ENCODE measurements around the gene CNIH1. TPM values are rescaled to one million over a fixed set of nuclear protein-coding genes. Genes with fewer than 3 reads are reported as not detected.
"Not testable (repeated sequence)": the region's sequence is repeated elsewhere in the genome, so short reads cannot be mapped to it uniquely, and the experiment has no call there.

CNIH1 gene
- total RNA-seq, 1 donor from 2014 or later = 89.0 TPM

GRCh38 chr14:54447231-54447692 is 6.1 kb upstream of the CNIH1 start:
- Histone ChIP-seq H3K36me3 (no peaks in the 10 kb centered on the region), H3K4me3 (no peak overlapping the region), H3K4me1 (no peaks in the 10 kb centered on the region), H3K27ac (replicated peaks) (no peak overlapping the region), H3K9me3 (replicated peaks) (no peaks in the 10 kb centered on the region), H3K27me3 (ENCODE audit: low read depth) (no peaks in the 10 kb centered on the region)
- no peak for DNase-seq
- no peak for TF ChIP-seq CTCF (IDR thresholded peaks at IDR 0.05; ENCODE audit: borderline replicate concordance)
- intact Hi-C loops (cut with micrococcal nuclease) = no loop called here

- intact Hi-C loops (cut with micrococcal nuclease) = no loop called here
- H3K27ac ChIP-seq (replicated peaks) = no peak overlapping the region
Measured at GRCh38 chr14:54446161-54446693, 5.1 kb upstream of the CNIH1 start.

GRCh38 chr14:54444681-54445080 is 3.5 kb upstream of the CNIH1 start:
- no peak for DNase-seq
- no peak for TF ChIP-seq CTCF (IDR thresholded peaks at IDR 0.05; ENCODE audit: borderline replicate concordance)
- Histone ChIP-seq H3K4me1 (peaks cover 15% of the 10 kb centered on the region), H3K4me3 (no peak overlapping the region), H3K27me3 (ENCODE audit: low read depth) (no peaks in the 10 kb centered on the region), H3K36me3 (no peaks in the 10 kb centered on the region), H3K9me3 (replicated peaks) (no peaks in the 10 kb centered on the region), H3K27ac (replicated peaks) (no peak overlapping the region)
- intact Hi-C loops (cut with micrococcal nuclease) = no loop called here

More at GRCh38 chr14:54446161-54446693, 5.1 kb upstream of the CNIH1 start:
- TF ChIP-seq CTCF (IDR thresholded peaks at IDR 0.05; ENCODE audit: borderline replicate concordance) = no peak
- no peak for DNase-seq
- no peaks in the 10 kb centered on the region for H3K9me3 ChIP-seq (replicated peaks)
- H3K36me3 ChIP-seq = no peaks in the 10 kb centered on the region
- H3K4me1 ChIP-seq = peaks cover 5% of the 10 kb centered on the region
- no peak overlapping the region for H3K4me3 ChIP-seq
- H3K27me3 ChIP-seq (ENCODE audit: low read depth) = no peaks in the 10 kb centered on the region

GRCh38 chr14:54443981-54444380 is 2.8 kb upstream of the CNIH1 start:
- DNase-seq = no peak
- Histone ChIP-seq H3K4me1 (peaks cover 22% of the 10 kb centered on the region), H3K27ac (replicated peaks) (no peak overlapping the region), H3K9me3 (replicated peaks) (no peaks in the 10 kb centered on the region), H3K4me3 (no peak overlapping the region), H3K27me3 (ENCODE audit: low read depth) (no peaks in the 10 kb centered on the region), H3K36me3 (no peaks in the 10 kb centered on the region)
- TF ChIP-seq CTCF (IDR thresholded peaks at IDR 0.05; ENCODE audit: borderline replicate concordance) = no peak
- intact Hi-C loops (cut with micrococcal nuclease) = no loop called here

GRCh38 chr14:54442961-54443360 is 1.8 kb upstream of the CNIH1 start:
- H3K9me3 ChIP-seq (replicated peaks); H3K27me3 ChIP-seq (ENCODE audit: low read depth); H3K4me3 ChIP-seq; intact Hi-C loops (cut with micrococcal nuclease); H3K36me3 ChIP-seq; DNase-seq; H3K27ac ChIP-seq (replicated peaks): not testable (repeated sequence)
- peaks cover 32% of the 10 kb centered on the region for H3K4me1 ChIP-seq

GRCh38 chr14:54440476-54440872 is 700 bp downstream of the CNIH1 start:
- H3K27ac ChIP-seq (replicated peaks) = peak overlapping the region; percentile 97
- H3K9me3 ChIP-seq (replicated peaks) = no peaks in the 10 kb centered on the region
- no peak for TF ChIP-seq CTCF (IDR thresholded peaks at IDR 0.05; ENCODE audit: borderline replicate concordance)
- H3K36me3 ChIP-seq = no peaks in the 10 kb centered on the region
- H3K27me3 ChIP-seq (ENCODE audit: low read depth) = no peaks in the 10 kb centered on the region
- peaks cover 53% of the 10 kb centered on the region for H3K4me1 ChIP-seq
- DNase-seq = no peak
- intact Hi-C loops (cut with micrococcal nuclease) = no loop called here
- H3K4me3 ChIP-seq = peak overlapping the region; percentile 77

Measured in left ventricle myocardium inferior (tissue), 1 donor.